ENCODE data around the gene FOXD1. TPM values are rescaled to one million over a fixed set of nuclear protein-coding genes. Genes with fewer than 3 reads are reported as not detected.

Gene FOXD1
- 0.12 TPM in 1 of 2 replicates, not detected in the other for total RNA-seq (ENCODE audit: low replicate concordance)

- DNase-seq (ENCODE audit: low spot score) = peak; percentile 90
- Histone ChIP-seq H3F3A (ENCODE audit: low read depth) (peaks cover 48% of the 10 kb centered on the region), H3K9me3 (ENCODE audit: low read depth) (no peaks in the 10 kb centered on the region), H3K9ac (no peak within 1 kb of the TSS), H3K27me3 (peaks cover 96% of the 10 kb centered on the region), H3K4me2 (peak within 1 kb of the TSS; percentile 87), H3K4me3 (peak within 1 kb of the TSS; percentile 55), H2AFZ (replicated peaks) (peak within 1 kb of the TSS; percentile 65), H3K4me1 (peaks cover 17% of the 10 kb centered on the region), H3K36me3 (no peaks in the 10 kb centered on the region), H3K27ac (no peak within 1 kb of the TSS), H4K20me1 (ENCODE audit: low read depth) (peaks cover 62% of the 10 kb centered on the region), H3K79me2 (ENCODE audit: low read depth) (no peaks in the 10 kb centered on the region)
- H3K9me3 Mint-ChIP-seq = peaks cover 2% of the 10 kb centered on the region
- no peak within 1 kb of the TSS for H3K27ac Mint-ChIP-seq
- peaks cover 82% of the 10 kb centered on the region for H3K27me3 Mint-ChIP-seq (ENCODE audit: insufficient read depth, low read depth)
- H3K36me3 Mint-ChIP-seq = peaks cover 2% of the 10 kb centered on the region
- H3K4me1 Mint-ChIP-seq = peaks cover 26% of the 10 kb centered on the region
- H3K4me3 Mint-ChIP-seq = peak within 1 kb of the TSS; percentile 90
- TF ChIP-seq EZH2phosphoT487 (IDR thresholded peaks at IDR 0.05) (no peak), EZH2 (IDR thresholded peaks at IDR 0.05) (peak; percentile 17)
These were observed at the start of gene FOXD1 for GRCh38 chr5:73448463-73449136. Gene FOXD1 (minus strand): TSS chr5:73448777. CDS start chr5:73448362, 415 bp downstream.

DNA sequence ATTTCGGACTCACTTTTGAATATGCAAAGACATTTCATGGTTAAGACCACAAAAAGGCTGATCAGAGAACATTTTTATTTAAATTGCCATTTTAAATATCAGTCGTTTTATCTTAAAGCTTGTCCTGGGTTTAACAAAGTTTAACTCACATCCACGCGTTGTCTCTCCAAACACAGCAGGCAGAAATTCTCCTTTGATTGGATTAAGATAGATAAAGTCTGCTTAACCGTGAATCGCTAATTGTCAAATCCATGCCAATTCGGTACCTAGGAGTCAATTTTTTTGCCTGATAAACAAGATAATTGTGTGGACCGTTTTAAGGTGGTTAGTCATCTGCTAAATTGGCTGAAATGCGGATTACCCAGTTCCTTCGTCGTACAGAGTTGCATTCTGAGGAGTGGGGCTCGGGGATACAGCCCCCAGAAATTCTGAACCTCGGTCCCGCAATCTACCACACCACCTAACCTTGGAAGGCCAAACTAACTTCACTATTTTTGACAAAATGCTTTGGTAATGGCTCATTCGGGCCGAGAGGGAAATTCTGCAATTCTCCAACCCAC, 49.0 kb upstream of the FOXD1 start:
- Mint-ChIP-seq H3K36me3 (peaks cover 11% of the 10 kb centered on the region), H3K4me1 (peaks cover 20% of the 10 kb centered on the region), H3K4me3 (peak overlapping the region; percentile 95), H3K9me3 (no peaks in the 10 kb centered on the region), H3K27ac (peak overlapping the region; percentile 97), H3K27me3 (ENCODE audit: insufficient read depth, low read depth) (no peaks in the 10 kb centered on the region)
- peak overlapping the region; percentile 84 for H2AFZ ChIP-seq (replicated peaks)
- H3K4me3 ChIP-seq = peak overlapping the region; percentile 84
- H3K36me3 ChIP-seq = peaks cover 19% of the 10 kb centered on the region
- peaks cover 33% of the 10 kb centered on the region for H4K20me1 ChIP-seq (ENCODE audit: low read depth)
- peaks cover 59% of the 10 kb centered on the region for H3K79me2 ChIP-seq (ENCODE audit: low read depth)
- peak; percentile 37 for DNase-seq (ENCODE audit: low spot score)
- H3K9ac ChIP-seq = peak overlapping the region; percentile 90
- peak overlapping the region; percentile 85 for H3K27ac ChIP-seq
- H3F3A ChIP-seq (ENCODE audit: low read depth) = peaks cover 13% of the 10 kb centered on the region
- no peak for TF ChIP-seq EZH2 (IDR thresholded peaks at IDR 0.05)
- TF ChIP-seq, protein P1, sequence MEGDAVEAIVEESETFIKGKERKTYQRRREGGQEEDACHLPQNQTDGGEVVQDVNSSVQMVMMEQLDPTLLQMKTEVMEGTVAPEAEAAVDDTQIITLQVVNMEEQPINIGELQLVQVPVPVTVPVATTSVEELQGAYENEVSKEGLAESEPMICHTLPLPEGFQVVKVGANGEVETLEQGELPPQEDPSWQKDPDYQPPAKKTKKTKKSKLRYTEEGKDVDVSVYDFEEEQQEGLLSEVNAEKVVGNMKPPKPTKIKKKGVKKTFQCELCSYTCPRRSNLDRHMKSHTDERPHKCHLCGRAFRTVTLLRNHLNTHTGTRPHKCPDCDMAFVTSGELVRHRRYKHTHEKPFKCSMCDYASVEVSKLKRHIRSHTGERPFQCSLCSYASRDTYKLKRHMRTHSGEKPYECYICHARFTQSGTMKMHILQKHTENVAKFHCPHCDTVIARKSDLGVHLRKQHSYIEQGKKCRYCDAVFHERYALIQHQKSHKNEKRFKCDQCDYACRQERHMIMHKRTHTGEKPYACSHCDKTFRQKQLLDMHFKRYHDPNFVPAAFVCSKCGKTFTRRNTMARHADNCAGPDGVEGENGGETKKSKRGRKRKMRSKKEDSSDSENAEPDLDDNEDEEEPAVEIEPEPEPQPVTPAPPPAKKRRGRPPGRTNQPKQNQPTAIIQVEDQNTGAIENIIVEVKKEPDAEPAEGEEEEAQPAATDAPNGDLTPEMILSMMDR (IDR thresholded peaks at IDR 0.05) = no peak
- TF ChIP-seq EZH2phosphoT487 (IDR thresholded peaks at IDR 0.05) = no peak
- no peaks in the 10 kb centered on the region for H3K9me3 ChIP-seq (ENCODE audit: low read depth)
- H3K4me2 ChIP-seq = peak overlapping the region; percentile 81
- no peaks in the 10 kb centered on the region for H3K27me3 ChIP-seq
- H3K4me1 ChIP-seq = peaks cover 24% of the 10 kb centered on the region

- H3K9me3 ChIP-seq (ENCODE audit: low read depth) = no peaks in the 10 kb centered on the region
- Mint-ChIP-seq H3K27ac (peak overlapping the region; percentile 31), H3K36me3 (peaks cover 6% of the 10 kb centered on the region), H3K9me3 (no peaks in the 10 kb centered on the region), H3K4me1 (peaks cover 20% of the 10 kb centered on the region), H3K4me3 (peak overlapping the region; percentile 95), H3K27me3 (ENCODE audit: insufficient read depth, low read depth) (no peaks in the 10 kb centered on the region)
- peaks cover 53% of the 10 kb centered on the region for H3K79me2 ChIP-seq (ENCODE audit: low read depth)
- peak overlapping the region; percentile 81 for H3K4me2 ChIP-seq
- DNase-seq (ENCODE audit: low spot score) = peak; percentile 42
- H3F3A ChIP-seq (ENCODE audit: low read depth) = peaks cover 12% of the 10 kb centered on the region
- peak overlapping the region; percentile 84 for H3K4me3 ChIP-seq
- peak overlapping the region; percentile 85 for H3K27ac ChIP-seq
- peaks cover 13% of the 10 kb centered on the region for H3K36me3 ChIP-seq
- no peaks in the 10 kb centered on the region for H3K27me3 ChIP-seq
- peak overlapping the region; percentile 10 for H2AFZ ChIP-seq (replicated peaks)
- TF ChIP-seq, protein P1 (IDR thresholded peaks at IDR 0.05) = peak; percentile 54
- TF ChIP-seq EZH2 (IDR thresholded peaks at IDR 0.05) (no peak), EZH2phosphoT487 (IDR thresholded peaks at IDR 0.05) (no peak)
- no peak overlapping the region for H3K9ac ChIP-seq
- H3K4me1 ChIP-seq = peaks cover 24% of the 10 kb centered on the region
- peaks cover 29% of the 10 kb centered on the region for H4K20me1 ChIP-seq (ENCODE audit: low read depth)
These were observed 48.4 kb upstream of the FOXD1 start for GRCh38 chr5:73496984-73497457.

Measured in neural progenitor cell (in vitro differentiated cells).